ENCODE measurements around the gene KIZ. TPM values are rescaled to one million over a fixed set of nuclear protein-coding genes. Genes with fewer than 3 reads are reported as not detected.
A peak's percentile ranks its signal among the peaks of the same experiment; 100 is the strongest.

Gene KIZ
- total and polyA plus RNA-seq, 2 donors (not counting 1 experiment from before 2014, with no cell fraction given): 19.7 to 40.4 TPM

GRCh38 chr20:21090721-21091120, 35.2 kb upstream of the KIZ start:
- no peak overlapping the region for H3K4me2 ChIP-seq (replicated peaks; ENCODE audit: low read depth, low read length, poor library complexity, severe bottlenecking)
- no peaks in the 10 kb centered on the region for H3K36me3 ChIP-seq (replicated peaks in 1 of 2; ENCODE audit: control extremely low read depth in 1 of 2, control insufficient read depth in 1 of 2, extremely low read depth in 1 of 2, insufficient read depth in 2 of 2, low read length in 1 of 2)
- no peak overlapping the region for H3K4me3 ChIP-seq (ENCODE audit: control extremely low read depth in 1 of 5, extremely low read depth in 1 of 5, insufficient read depth in 1 of 5, low read depth in 2 of 5, low read length in 4 of 5)
- no peaks in the 10 kb centered on the region for H4K20me1 ChIP-seq (ENCODE audit: control insufficient read depth, insufficient read depth, low read length, poor library complexity, severe bottlenecking)
- no peak overlapping the region for H3K9ac ChIP-seq (ENCODE audit: low read length)
- Mint-ChIP-seq H3K4me1 (peaks cover 11% of the 10 kb centered on the region), H3K27me3 (peaks cover 52% of the 10 kb centered on the region), H3K4me3 (peak overlapping the region; percentile 26), H3K9me3 (ENCODE audit: insufficient read depth) (no peaks in the 10 kb centered on the region), H3K27ac (no peak overlapping the region)
- H3K27me3 ChIP-seq (replicated peaks in 1 of 4; ENCODE audit: control extremely low read depth in 1 of 4, control insufficient read depth in 3 of 4, insufficient read depth in 4 of 4, low read length in 3 of 4): peaks cover 0 to 49% (median 30%) of the 10 kb centered on the region in 4 experiments
- WGBS (ENCODE audit: insufficient coverage): 87% methylated on average over 6 of the region's 11 CpGs
- peaks cover 0 to 5% (median 0%) of the 10 kb centered on the region in 3 donors for H3K9me3 ChIP-seq (ENCODE audit: control extremely low read depth in 1 of 3, control insufficient read depth in 2 of 3, insufficient read depth in 1 of 3, low read length in 2 of 3)
- ATAC-seq (ENCODE audit: low read depth) (no peak), DNase-seq (no peak)
- ChIA-PET CTCF (no interaction called here), POLR2A (no interaction called here)
- H3K27ac ChIP-seq (ENCODE audit: low read length in 2 of 2): no peak overlapping the region
- H2AFZ ChIP-seq (ENCODE audit: insufficient read depth, low read depth, low read length, poor library complexity, severe bottlenecking): no peak overlapping the region
- H3K79me2 ChIP-seq (ENCODE audit: control insufficient read depth, insufficient read depth, low read length): no peaks in the 10 kb centered on the region
- TF ChIP-seq CTCF (IDR thresholded peaks at IDR 0.05) (no peak), EZH2 (IDR thresholded peaks at IDR 0.05; ENCODE audit: borderline replicate concordance, insufficient read depth, low read depth, low read length, poor library complexity, severe bottlenecking) (no peak)
- intact Hi-C loops (cut with micrococcal nuclease): no loop called here
- H3K4me1 ChIP-seq (ENCODE audit: control insufficient read depth in 2 of 2, insufficient read depth in 2 of 2, low read length in 2 of 2): peaks cover 9 to 15% of the 10 kb centered on the region in 2 donors

- Mint-ChIP-seq H3K9me3 (ENCODE audit: insufficient read depth) (no peaks in the 10 kb centered on the region), H3K27me3 (peaks cover 64% of the 10 kb centered on the region), H3K27ac (no peak overlapping the region), H3K4me1 (peaks cover 11% of the 10 kb centered on the region), H3K4me3 (no peak overlapping the region)
- no peak for ATAC-seq (ENCODE audit: low read depth)
- peaks cover 0 to 5% (median 0%) of the 10 kb centered on the region in 3 donors for H3K9me3 ChIP-seq (ENCODE audit: control extremely low read depth in 1 of 3, control insufficient read depth in 2 of 3, insufficient read depth in 1 of 3, low read length in 2 of 3)
- TF ChIP-seq EZH2 (IDR thresholded peaks at IDR 0.05; ENCODE audit: borderline replicate concordance, insufficient read depth, low read depth, low read length, poor library complexity, severe bottlenecking) (no peak), CTCF (IDR thresholded peaks at IDR 0.05) (no peak)
- no peak overlapping the region for H3K4me3 ChIP-seq (ENCODE audit: control extremely low read depth in 1 of 5, extremely low read depth in 1 of 5, insufficient read depth in 1 of 5, low read depth in 2 of 5, low read length in 4 of 5)
- no peak for DNase-seq
- peaks cover 0 to 57% (median 36%) of the 10 kb centered on the region in 4 experiments for H3K27me3 ChIP-seq (replicated peaks in 1 of 4; ENCODE audit: control extremely low read depth in 1 of 4, control insufficient read depth in 3 of 4, insufficient read depth in 4 of 4, low read length in 3 of 4)
- ChIA-PET CTCF (no interaction called here), POLR2A (no interaction called here)
- no peaks in the 10 kb centered on the region for H3K36me3 ChIP-seq (replicated peaks in 1 of 2; ENCODE audit: control extremely low read depth in 1 of 2, control insufficient read depth in 1 of 2, extremely low read depth in 1 of 2, insufficient read depth in 2 of 2, low read length in 1 of 2)
- peaks cover 9 to 15% of the 10 kb centered on the region in 2 donors for H3K4me1 ChIP-seq (ENCODE audit: control insufficient read depth in 2 of 2, insufficient read depth in 2 of 2, low read length in 2 of 2)
- no peaks in the 10 kb centered on the region for H4K20me1 ChIP-seq (ENCODE audit: control insufficient read depth, insufficient read depth, low read length, poor library complexity, severe bottlenecking)
- WGBS (ENCODE audit: insufficient coverage): 57% methylated on average over 1 of the region's 3 CpGs
- H3K79me2 ChIP-seq (ENCODE audit: control insufficient read depth, insufficient read depth, low read length): no peaks in the 10 kb centered on the region
- intact Hi-C loops (cut with micrococcal nuclease): no loop called here
- H3K9ac ChIP-seq (ENCODE audit: low read length): no peak overlapping the region
- H2AFZ ChIP-seq (ENCODE audit: insufficient read depth, low read depth, low read length, poor library complexity, severe bottlenecking): no peak overlapping the region
- no peak overlapping the region for H3K27ac ChIP-seq (ENCODE audit: low read length in 2 of 2)
- H3K4me2 ChIP-seq (replicated peaks; ENCODE audit: low read depth, low read length, poor library complexity, severe bottlenecking): no peak overlapping the region
Measured at GRCh38 chr20:21092806-21093205, 33.1 kb upstream of the KIZ start.
